Chondrocyte (in vitro differentiated cells): ENCODE data around the gene PSAP. TPM values are rescaled to one million over a fixed set of nuclear protein-coding genes. Genes with fewer than 3 reads are reported as not detected.
A peak's percentile ranks its signal among the peaks of the same experiment; 100 is the strongest.

Experiments
- DNase-seq: peaks from one replicate; pipeline ENCODE4 v3.0.0; 2021; ENCODE audit warnings: mixed read lengths, low spot score
- H3K27ac Mint-ChIP-seq: one replicate; pipeline ENCODE4 v1.8.0; 2021; ENCODE audit warnings: mild to moderate bottlenecking, moderate library complexity, mixed read lengths; ENCODE audit not compliant: unreplicated experiment
- H3K27me3 Mint-ChIP-seq: 2 replicates; pipeline ENCODE4 v1.8.0; 2021; ENCODE audit warnings: low read depth, mixed read lengths
- H3K36me3 Mint-ChIP-seq: 2 replicates; pipeline ENCODE4 v1.8.0; 2021; ENCODE audit warnings: low read depth, mixed read lengths
- H3K4me1 Mint-ChIP-seq: 2 replicates; pipeline ENCODE4 v1.8.0; 2021; ENCODE audit warnings: low read depth, mild to moderate bottlenecking, mixed read lengths
- H3K4me3 Mint-ChIP-seq: one replicate; pipeline ENCODE4 v1.8.0; 2021; ENCODE audit warnings: mild to moderate bottlenecking, moderate library complexity, mixed read lengths; ENCODE audit not compliant: unreplicated experiment
- H3K9me3 Mint-ChIP-seq: 2 replicates; pipeline ENCODE4 v1.8.0; 2021; ENCODE audit warnings: low read depth, mixed read lengths
- CTCF ChIP-seq: fragments of 200-600 bp; sonication (generic); IDR thresholded peaks from 2 replicates; pipeline ENCODE4 v1.5.0; 2021; ENCODE audit warnings: antibody characterized with exemption, mild to moderate bottlenecking, moderate library complexity
- total RNA-seq: library from RNA; stranded (reverse); gene quantifications from 3 replicates; pipeline ENCODE4 v1.2.1, GENCODE V29; 2021

The PSAP gene
- total RNA-seq, 1 donor from 2014 or later: 970 TPM

- DNase-seq: no peak
- H3K4me1 Mint-ChIP-seq: peaks cover 66% of the 10 kb centered on the region
Measured at GRCh38 chr10:71835671-71836595, 15.1 kb downstream of the PSAP start.

GRCh38 chr10:71834343-71834674, 16.7 kb downstream of the PSAP start:
- Mint-ChIP-seq H3K27me3 (no peaks in the 10 kb centered on the region), H3K9me3 (no peaks in the 10 kb centered on the region), H3K4me3 (no peak overlapping the region), H3K27ac (no peak overlapping the region), H3K36me3 (peaks cover 18% of the 10 kb centered on the region), H3K4me1 (peaks cover 50% of the 10 kb centered on the region)
- DNase-seq: no peak
- TF ChIP-seq CTCF: no peak

More at GRCh38 chr10:71835671-71836595, 15.1 kb downstream of the PSAP start:
- Mint-ChIP-seq H3K27me3 (no peaks in the 10 kb centered on the region), H3K4me3 (peak overlapping the region; percentile 0), H3K27ac (peak overlapping the region; percentile 90), H3K36me3 (peaks cover 7% of the 10 kb centered on the region), H3K9me3 (no peaks in the 10 kb centered on the region)
- no peak for TF ChIP-seq CTCF

DNA sequence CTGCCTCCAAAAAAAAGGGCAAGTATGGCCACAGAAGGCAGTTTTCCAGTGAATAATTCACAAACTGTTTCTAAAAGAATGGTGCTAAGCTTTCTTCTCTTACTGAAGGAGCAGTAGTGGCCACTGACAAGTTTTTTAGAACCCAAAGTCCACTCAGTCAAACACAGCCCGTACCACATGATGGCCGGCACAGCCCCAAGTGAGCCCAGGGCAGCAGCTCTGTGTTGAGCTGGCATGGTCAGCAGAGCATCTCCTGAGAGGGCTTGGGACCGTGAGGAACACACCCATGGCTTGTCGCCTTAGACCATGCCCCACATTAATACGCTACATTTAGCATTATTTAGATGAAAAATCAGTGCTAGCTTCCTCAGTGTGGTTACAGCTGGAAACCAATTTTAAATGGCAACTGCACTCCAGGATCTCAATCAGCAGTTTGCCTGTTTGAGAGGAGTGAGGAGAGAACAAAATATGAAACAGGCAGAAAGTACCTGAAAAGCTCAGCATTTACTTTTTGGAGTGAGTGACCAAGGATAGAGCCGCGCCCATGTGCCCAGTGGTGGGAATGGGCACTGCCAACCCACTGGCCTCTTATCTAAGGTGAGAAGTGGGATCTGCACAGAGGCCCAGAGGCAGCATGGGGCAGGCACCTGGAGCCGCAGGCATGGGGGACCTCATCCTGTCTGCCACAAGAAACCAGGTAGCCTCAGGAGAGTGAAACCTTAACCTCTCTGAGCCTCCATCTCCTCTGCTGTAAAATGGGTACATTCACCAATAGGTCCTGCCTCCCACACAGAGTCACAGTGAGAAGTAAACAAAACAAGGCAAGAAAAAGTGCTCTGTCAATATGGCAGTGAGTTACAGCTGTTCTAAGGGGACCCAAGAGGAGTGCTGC, 17.4 kb downstream of the PSAP start:
- TF ChIP-seq CTCF: no peak
- Mint-ChIP-seq H3K27me3 (no peaks in the 10 kb centered on the region), H3K9me3 (no peaks in the 10 kb centered on the region), H3K4me1 (peaks cover 44% of the 10 kb centered on the region), H3K36me3 (peaks cover 22% of the 10 kb centered on the region), H3K27ac (no peak overlapping the region), H3K4me3 (no peak overlapping the region)
- no peak for DNase-seq

DNA sequence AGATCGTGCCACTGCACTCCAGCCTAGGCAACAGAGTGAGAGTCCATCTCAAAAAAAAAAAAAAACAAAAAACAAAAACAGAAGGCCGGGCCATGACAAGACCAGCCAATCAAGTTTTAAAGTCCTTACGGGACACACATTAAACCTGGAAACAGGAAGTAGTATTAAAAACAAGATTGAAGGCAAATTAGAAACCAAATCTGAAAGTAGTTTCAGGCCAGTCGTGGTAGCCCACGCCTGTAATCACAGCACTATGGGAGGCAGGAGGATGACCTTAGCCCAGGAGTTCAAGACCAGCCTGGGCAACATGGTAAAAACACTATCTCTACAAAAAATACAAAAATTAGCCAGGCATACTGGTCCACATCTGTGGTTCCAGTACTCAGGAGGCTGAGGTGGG, 18.1 kb downstream of the PSAP start:
- no peaks in the 10 kb centered on the region for H3K27me3 Mint-ChIP-seq
- H3K36me3 Mint-ChIP-seq: peaks cover 25% of the 10 kb centered on the region
- no peak overlapping the region for H3K4me3 Mint-ChIP-seq
- H3K27ac Mint-ChIP-seq: no peak overlapping the region
- no peak for TF ChIP-seq CTCF
- DNase-seq: no peak
- no peaks in the 10 kb centered on the region for H3K9me3 Mint-ChIP-seq
- H3K4me1 Mint-ChIP-seq: peaks cover 37% of the 10 kb centered on the region
